IPS-NIHi7 (cell line): ENCODE measurements around the gene TBC1D10A.
A peak's percentile ranks its signal among the peaks of the same experiment; 100 is the strongest.

Experiments
- DNase-seq: peaks from one replicate; pipeline ENCODE4 v3.0.0; 2012; ENCODE audit warnings: mixed read lengths; ENCODE audit errors: extremely low spot score

The TBC1D10A gene

GRCh38 chr22:30326706-30327362 lies at the start of gene TBC1D10A:
TBC1D10A (minus strand) TSS chr22:30326941; CDS start chr22:30326881, 60 bp downstream.
- peak; percentile 100 for DNase-seq

GRCh38 chr22:30375312-30375849 lies 48.6 kb upstream of the TBC1D10A start:
- no peak for DNase-seq

DNA sequence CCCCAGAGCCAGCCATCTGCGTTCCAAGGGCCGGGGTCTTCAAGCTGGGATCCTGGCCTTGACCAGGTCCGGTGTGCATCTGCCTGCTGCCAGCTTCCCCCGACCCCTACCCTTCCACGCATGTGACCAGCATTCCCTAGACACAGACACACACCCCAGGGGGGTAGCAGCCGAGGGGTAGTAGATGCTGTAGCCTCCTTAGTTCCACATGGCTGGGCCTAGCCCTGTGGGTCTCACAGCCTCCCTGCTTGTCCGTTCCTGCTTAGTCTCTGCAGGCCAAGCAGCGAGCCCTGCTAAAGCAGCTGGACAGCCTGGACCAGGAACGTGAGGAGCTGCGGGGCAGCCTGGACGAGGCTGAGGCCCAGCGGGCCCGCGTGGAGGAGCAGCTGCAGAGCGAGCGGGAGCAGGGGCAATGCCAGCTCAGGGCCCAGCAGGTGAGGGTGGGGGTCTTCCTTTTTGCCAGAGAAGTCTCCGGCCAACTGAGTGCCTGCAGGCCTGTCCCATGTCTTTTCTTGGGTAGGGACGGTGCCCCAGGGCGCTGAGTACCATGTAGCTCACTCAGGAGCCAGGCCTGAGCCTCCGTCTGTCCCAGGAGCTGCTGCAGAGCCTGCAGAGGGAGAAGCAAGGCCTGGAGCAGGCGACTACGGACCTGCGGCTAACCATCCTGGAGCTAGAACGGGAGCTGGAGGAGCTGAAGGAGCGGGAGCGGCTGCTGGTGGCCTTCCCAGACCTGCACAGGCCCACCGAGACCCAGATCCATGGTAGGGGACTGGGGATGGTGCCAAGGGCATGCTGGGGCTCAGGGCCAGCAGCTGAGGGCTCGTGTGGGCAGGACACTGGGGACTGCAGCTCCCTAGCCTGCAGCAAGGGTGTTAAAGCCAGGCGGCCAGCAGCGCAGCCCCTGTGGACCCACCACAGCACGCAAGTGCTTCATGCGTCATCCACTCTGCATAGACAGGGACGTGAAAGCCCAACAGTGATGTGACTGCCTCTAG lies 46.9 kb upstream of the TBC1D10A start:
- no peak for DNase-seq

DNA sequence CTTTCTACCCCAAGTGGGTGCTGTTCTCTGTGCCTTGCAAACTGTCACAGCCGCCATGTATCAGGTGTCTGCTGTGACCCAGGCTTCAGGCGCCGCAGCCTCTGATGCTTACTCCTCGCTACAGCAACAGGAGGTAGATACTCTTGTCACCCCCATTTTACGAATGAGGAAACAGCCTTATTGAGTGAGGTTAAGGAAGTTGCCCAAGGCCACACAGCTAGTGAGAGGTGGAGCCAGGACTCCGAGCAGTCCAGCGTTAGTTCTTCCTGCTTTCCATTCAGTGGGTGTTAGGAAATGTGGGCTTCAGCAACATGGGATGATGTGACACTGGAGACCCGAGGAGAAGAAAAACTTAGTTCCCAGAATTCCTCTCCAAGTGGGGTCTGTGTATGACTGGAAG lies 46.2 kb upstream of the TBC1D10A start:
- DNase-seq: no peak

GRCh38 chr22:30371981-30372380 lies 45.2 kb upstream of the TBC1D10A start:
- DNase-seq: no peak

GRCh38 chr22:30371321-30371720 lies 44.6 kb upstream of the TBC1D10A start:
- no peak for DNase-seq

DNA sequence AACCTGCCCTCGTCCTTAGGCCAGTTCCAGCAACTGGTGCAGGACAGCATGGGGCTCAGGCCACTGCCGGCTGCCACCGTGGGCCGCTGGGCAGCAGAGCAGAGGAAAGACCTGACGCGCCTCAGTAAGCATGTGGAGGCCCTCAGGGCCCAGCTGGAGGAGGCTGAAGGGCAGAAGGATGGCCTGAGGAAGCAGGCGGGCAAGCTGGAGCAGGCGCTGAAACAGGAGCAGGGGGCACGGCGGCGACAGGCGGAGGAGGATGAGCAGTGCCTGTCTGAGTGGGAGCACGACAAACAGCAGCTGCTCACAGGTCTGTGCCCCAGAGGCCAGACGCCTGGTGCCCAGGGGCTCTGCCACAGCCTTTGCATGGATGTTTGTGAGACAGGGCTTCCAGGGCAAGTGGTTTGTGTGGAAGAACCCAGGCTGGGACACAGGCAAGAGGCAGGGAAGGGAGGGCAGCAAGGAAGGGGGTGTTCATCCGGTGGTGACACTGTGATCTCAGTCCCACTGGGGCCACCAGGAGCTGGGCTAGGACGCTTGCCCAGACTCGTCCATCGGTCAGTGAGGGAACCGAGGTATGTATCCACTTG lies 44.0 kb upstream of the TBC1D10A start:
- DNase-seq: no peak

DNA sequence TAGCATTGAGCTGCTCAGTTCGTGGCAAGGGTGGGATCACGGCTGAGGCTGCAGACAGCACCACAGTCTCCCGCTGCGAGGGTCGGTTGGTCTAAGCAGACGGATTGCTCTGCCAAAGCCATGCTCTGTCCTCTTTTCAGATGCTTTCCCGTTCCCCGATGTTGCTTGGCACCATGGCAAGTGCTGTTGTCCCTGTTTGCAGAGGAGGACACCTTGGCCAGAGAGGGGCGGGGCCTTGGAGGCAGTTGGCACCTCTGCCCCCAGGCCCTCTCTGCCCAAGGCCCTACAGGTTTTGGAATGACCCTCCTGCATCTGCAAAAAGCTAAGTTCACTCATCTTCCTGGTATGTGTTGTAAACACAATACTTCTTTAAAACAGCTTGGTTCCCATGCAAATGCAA lies 41.7 kb upstream of the TBC1D10A start:
- DNase-seq: no peak

GRCh38 chr22:30365891-30366290 lies 39.1 kb upstream of the TBC1D10A start:
- DNase-seq: no peak

DNA sequence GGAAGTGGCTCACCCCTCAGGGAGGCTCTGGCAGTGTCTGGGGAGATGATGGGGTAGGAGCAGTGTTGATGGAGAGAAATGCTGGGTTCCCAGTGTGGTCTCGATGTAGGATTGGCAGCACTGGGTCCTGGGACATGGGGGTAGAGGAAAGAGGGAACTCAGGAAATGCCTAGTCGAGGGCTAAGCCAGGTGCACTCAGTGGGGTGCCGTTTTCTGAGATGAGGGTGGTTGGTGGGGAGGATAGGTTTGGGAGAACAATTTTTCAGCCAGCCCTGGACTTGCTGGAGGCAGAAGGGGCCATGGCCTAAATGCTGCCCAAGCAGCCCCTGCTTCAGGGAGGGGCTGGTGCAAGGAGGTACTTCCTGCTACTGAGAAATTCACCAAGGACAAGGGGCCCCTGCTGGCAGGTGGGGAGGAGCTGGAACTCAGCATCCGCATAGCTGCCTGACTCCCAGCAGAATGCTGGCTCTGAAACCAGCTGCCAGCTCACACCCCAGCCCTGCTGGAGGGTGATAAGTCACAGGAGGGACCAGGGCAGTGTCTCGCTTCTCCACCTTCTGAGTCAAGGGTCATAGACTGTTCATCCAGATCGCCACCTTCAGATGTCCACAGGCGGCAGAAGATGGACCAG lies 36.0 kb upstream of the TBC1D10A start:
- peak; percentile 77 for DNase-seq

DNA sequence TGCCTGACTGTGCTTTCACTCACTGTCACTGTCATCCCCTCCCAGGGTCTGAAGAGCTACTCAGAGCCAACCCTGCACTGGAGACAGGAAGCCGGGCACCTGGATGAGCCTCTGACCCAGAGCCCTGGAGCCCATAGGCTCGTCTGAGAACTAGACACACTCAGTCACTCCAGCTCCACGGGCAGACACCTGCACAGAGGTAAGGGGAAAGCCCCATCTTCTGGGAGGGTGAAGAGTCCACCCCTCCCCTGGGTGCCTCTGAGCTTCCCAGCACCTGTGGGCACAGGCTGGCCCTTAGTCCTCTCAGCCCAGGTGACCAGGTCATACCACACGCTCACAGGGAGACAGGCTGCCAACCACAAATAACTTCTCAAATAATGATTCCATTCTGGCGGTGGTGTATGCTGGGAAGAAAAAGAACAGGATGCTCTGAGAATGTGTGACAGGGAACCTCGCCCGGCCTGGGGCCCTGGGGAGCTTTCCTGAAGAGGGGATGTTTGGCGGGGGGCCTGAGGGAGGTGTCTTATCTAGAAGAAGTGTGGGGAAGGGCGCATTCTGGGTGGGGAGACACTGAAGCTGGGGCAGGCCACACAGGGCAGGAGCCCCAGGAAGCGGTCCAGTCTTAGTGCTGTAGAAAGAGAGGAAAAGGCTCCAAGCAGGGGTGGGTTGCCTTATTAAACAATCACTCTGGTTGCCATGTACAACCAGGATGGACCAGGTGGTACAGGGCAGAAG lies 35.3 kb upstream of the TBC1D10A start:
- DNase-seq: no peak

DNA sequence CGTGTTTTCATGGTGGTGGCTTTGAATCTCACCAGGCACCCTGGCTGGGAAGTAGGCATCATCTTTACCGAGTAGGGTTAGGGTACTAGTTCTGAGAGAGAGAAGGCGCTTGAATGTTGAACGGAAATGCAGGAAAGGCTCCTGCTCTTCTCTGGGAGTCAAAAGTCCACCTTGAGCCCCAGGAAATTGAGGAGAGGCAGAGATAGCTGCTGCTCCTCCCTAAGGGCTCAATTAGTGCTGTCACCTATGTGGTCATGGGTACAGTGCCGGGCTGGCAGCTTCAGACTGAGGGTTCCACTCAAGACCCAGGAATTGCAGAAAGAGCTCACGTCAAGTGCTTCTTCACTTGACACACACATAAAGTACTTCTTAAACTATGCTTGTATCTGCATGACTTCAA lies 31.8 kb upstream of the TBC1D10A start:
- DNase-seq: no peak

GRCh38 chr22:30357650-30358215 lies 31.0 kb upstream of the TBC1D10A start:
- DNase-seq: no peak

DNA sequence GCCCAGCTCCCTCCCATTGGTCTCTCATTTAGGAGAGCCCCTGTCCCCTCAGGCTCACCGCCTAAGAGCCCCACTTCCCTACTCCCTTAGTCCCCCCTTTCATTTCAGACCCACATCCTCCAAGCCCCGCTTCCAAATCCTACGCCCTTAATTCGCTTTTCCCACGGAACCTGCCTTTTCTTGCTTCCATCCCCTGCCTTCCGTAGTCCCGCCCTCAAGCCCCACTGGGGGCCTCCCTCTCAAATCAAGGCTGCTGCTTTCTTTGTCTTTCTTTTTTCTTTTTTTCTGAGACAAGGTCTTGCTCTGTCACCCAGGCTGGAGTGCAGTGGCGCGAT lies 30.5 kb upstream of the TBC1D10A start:
- DNase-seq: no peak

GRCh38 chr22:30356449-30357235 lies 29.9 kb upstream of the TBC1D10A start, which contains the start of the genes CCDC157 and SF3A1:
CCDC157 (plus strand) TSS chr22:30357007; CDS start chr22:30366001, 8,994 bp downstream.
SF3A1 (minus strand) TSS chr22:30356894; CDS start chr22:30356792, 102 bp downstream.
- DNase-seq: peak; percentile 95

DNA sequence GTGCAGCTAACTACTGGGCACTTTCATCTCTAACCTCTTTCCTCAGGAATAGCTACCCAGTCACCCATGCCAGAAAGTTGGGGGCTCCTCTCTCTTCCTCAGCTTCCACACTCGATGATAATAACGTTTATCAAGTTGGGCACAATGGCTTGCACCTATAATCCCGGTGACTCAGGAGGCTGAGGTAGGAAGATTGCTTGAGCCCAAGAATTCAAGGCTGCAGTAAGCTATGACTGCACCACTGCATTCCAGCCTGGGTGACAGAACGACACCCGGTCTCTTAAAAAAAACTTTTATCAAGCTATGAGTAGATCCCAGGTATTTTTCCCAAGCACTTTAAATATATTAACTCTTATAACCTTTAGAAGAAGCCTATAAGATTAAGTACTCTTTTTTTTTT lies 27.9 kb upstream of the TBC1D10A start:
- DNase-seq: no peak

GRCh38 chr22:30351226-30351625 lies 24.5 kb upstream of the TBC1D10A start:
- no peak for DNase-seq

GRCh38 chr22:30348809-30349208 lies 22.1 kb upstream of the TBC1D10A start:
- DNase-seq: no peak

GRCh38 chr22:30348404-30348803 lies 21.7 kb upstream of the TBC1D10A start:
- no peak for DNase-seq
